GM13977 (cell line): Measurements from ENCODE around the gene NUP153.

Experiments
- DNase-seq: peaks from one replicate; pipeline ENCODE4 v3.0.0; 2012; ENCODE audit warnings: low spot score
- CTCF ChIP-seq: IDR thresholded peaks from 2 replicates; pipeline ENCODE4 v1.5.1; 2012; ENCODE audit warnings: mild to moderate bottlenecking, control low read depth; ENCODE audit not compliant: insufficient read depth; ENCODE audit errors: extremely low read depth, missing control alignments
- in situ Hi-C: fragments of 300-500 bp; cut with MboI; formaldehyde crosslinking; loops from one replicate; pipeline ENCODE4 v1.12.0; 2022; ENCODE audit warnings: low sequenced_read_pairs, low pct_unique_long_range_greater_than_20kb, mixed read lengths, inconsistent platforms; ENCODE audit not compliant: unreplicated experiment

NUP153 gene

GRCh38 chr6:17648745-17649144 is 58.0 kb downstream of the NUP153 start:
- in situ Hi-C loops, result no loop called here
- no peak for TF ChIP-seq CTCF
- DNase-seq, result no peak

GRCh38 chr6:17640477-17640917 is 66.2 kb downstream of the NUP153 start:
- no peak for TF ChIP-seq CTCF
- in situ Hi-C loops, result no loop called here
- DNase-seq, result no peak

DNA sequence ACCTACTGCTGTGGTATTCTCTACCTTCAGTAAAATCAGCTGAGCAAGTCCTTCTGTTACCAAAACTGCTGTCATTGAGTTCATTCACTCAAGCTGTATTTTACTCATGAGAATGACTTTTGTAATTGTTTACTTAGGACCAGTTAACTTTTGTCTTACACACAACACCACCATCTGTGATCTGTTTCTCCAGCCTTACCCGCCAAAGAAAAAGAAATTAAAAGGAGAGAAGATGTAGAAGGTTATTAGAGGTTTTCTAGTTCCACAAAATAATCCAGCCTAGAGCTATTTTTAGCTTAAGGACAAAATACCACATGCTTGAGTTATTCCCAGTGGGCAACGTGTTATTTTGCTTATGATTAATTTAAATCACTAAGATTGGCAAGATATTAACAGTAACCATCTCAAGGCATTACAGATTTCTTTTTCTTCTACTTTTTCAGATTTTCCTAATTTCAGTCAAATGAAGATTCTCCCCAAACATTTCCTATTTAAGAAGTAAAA is 68.5 kb downstream of the NUP153 start:
- DNase-seq, result no peak
- in situ Hi-C loops, result no loop called here
- TF ChIP-seq CTCF, result no peak

- no peak for DNase-seq
- in situ Hi-C loops, result no loop called here
- no peak for TF ChIP-seq CTCF
Observed at GRCh38 chr6:17635568-17635967, 71.2 kb downstream of the NUP153 start.

- TF ChIP-seq CTCF, result no peak
- DNase-seq, result no peak
- in situ Hi-C loops, result no loop called here
Observed at GRCh38 chr6:17633465-17634188, 73.1 kb downstream of the NUP153 start.

DNA sequence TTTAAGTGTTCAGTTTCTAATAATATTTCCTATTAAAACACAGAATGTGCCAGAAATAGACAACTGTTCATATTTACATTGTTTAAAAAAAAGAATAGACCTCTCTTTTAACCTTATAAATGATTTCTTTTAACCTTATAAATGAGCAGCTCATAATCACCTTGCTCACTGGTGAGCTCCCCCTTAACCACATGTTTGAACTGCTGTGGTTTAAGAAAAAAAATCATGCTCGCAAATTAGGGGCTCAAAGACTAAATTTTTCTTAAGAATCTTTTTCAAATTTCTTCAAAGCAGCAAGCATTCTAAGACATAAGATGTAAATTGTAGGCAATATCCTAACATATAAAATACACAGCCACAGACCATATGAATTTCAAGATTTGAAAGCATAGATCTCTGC is 73.8 kb downstream of the NUP153 start:
- no peak for TF ChIP-seq CTCF
- in situ Hi-C loops, result no loop called here
- DNase-seq, result no peak
